ENCODE data around the gene TNFRSF4.

TNFRSF4 gene

GRCh38 chr1:1199141-1199960, 14.6 kb downstream of the TNFRSF4 start:
- Mint-ChIP-seq H3K27me3 (ENCODE audit: low read depth) (peaks cover 3% of the 10 kb centered on the region), H3K36me3 (ENCODE audit: low read depth) (peaks cover 4% of the 10 kb centered on the region), H3K9me3 (peaks cover 14% of the 10 kb centered on the region), H3K4me3 (peak overlapping the region; percentile 35 to 59 (median 39)), H3K27ac (no peak overlapping the region), H3K4me1 (no peaks in the 10 kb centered on the region)
- no peak for TF ChIP-seq CTCF (IDR thresholded peaks at IDR 0.05; ENCODE audit: unreplicated experiment in 3 of 3)

- H3K27ac Mint-ChIP-seq = no peak overlapping the region
- peaks cover 3% of the 10 kb centered on the region for H3K27me3 Mint-ChIP-seq (ENCODE audit: low read depth)
- TF ChIP-seq CTCF (IDR thresholded peaks at IDR 0.05; ENCODE audit: unreplicated experiment in 3 of 3) = no peak
- H3K9me3 Mint-ChIP-seq = peaks cover 17% of the 10 kb centered on the region
- H3K4me3 Mint-ChIP-seq = no peak overlapping the region
- peaks cover 7% of the 10 kb centered on the region for H3K36me3 Mint-ChIP-seq (ENCODE audit: low read depth)
- H3K4me1 Mint-ChIP-seq = no peaks in the 10 kb centered on the region
These were observed 15.4 kb downstream of the TNFRSF4 start for GRCh38 chr1:1198423-1199140.

GRCh38 chr1:1197551-1198422, 16.2 kb downstream of the TNFRSF4 start:
- peaks cover 3% of the 10 kb centered on the region for H3K27me3 Mint-ChIP-seq (ENCODE audit: low read depth)
- no peak overlapping the region for H3K27ac Mint-ChIP-seq
- H3K4me3 Mint-ChIP-seq = no peak overlapping the region
- TF ChIP-seq CTCF (IDR thresholded peaks at IDR 0.05; ENCODE audit: unreplicated experiment in 3 of 3) = no peak
- H3K4me1 Mint-ChIP-seq = no peaks in the 10 kb centered on the region
- peaks cover 7% of the 10 kb centered on the region for H3K36me3 Mint-ChIP-seq (ENCODE audit: low read depth)
- H3K9me3 Mint-ChIP-seq = peaks cover 17% of the 10 kb centered on the region

- peaks cover 8% of the 10 kb centered on the region for H3K36me3 Mint-ChIP-seq (ENCODE audit: low read depth)
These were observed 16.8 kb downstream of the TNFRSF4 start for GRCh38 chr1:1197188-1197500.

More at GRCh38 chr1:1197188-1197500, 16.8 kb downstream of the TNFRSF4 start:
- Mint-ChIP-seq H3K9me3 (peaks cover 18% of the 10 kb centered on the region), H3K4me1 (no peaks in the 10 kb centered on the region), H3K27ac (no peak overlapping the region), H3K27me3 (ENCODE audit: low read depth) (peaks cover 3% of the 10 kb centered on the region), H3K4me3 (no peak overlapping the region)
- TF ChIP-seq CTCF (IDR thresholded peaks at IDR 0.05; ENCODE audit: unreplicated experiment in 3 of 3) = no peak

All from nephron (organoid).